Loucy (cell line): ENCODE data around the gene LPAR4.
A peak's percentile ranks its signal among the peaks of the same experiment; 100 is the strongest.

ENCODE experiments used
- H2AFZ ChIP-seq: fragments of 200-600 bp; sonication (generic); 2 replicates; pipeline ENCODE4 v1.6.0; 2016; ENCODE audit warnings: antibody characterized with exemption, mild to moderate bottlenecking, low read length, moderate library complexity
- H3F3A ChIP-seq: fragments of 200-600 bp; 2 replicates; pipeline ENCODE4 v1.6.0; 2016; ENCODE audit warnings: antibody characterized with exemption, low read depth, mild to moderate bottlenecking
- H3K27me3 ChIP-seq: fragments of 200-600 bp; sonication (generic); 2 replicates; pipeline ENCODE4 v1.6.1; 2014; ENCODE audit warnings: low read length, mild to moderate bottlenecking; ENCODE audit not compliant: insufficient read depth, poor library complexity, severe bottlenecking
- H3K36me3 ChIP-seq: fragments of 200-600 bp; sonication (generic); 2 replicates; pipeline ENCODE4 v1.6.1; 2016; ENCODE audit warnings: low read length; ENCODE audit not compliant: insufficient read depth
- H3K4me1 ChIP-seq: fragments of 200-600 bp; sonication (generic); 2 replicates; pipeline ENCODE4 v1.5.1; 2014; ENCODE audit warnings: low read length, mild to moderate bottlenecking; ENCODE audit not compliant: insufficient read depth, poor library complexity, severe bottlenecking
- H3K4me2 ChIP-seq: fragments of 200-600 bp; sonication (generic); 2 replicates; pipeline ENCODE4 v1.6.0; 2014; ENCODE audit warnings: antibody characterized with exemption, low read length, low read depth, mild to moderate bottlenecking; ENCODE audit not compliant: poor library complexity, severe bottlenecking
- H3K4me3 ChIP-seq: fragments of 200-600 bp; sonication (generic); 2 replicates; pipeline ENCODE4 v1.5.1; 2014; ENCODE audit warnings: low read length, mild to moderate bottlenecking, mixed read lengths; ENCODE audit not compliant: poor library complexity, severe bottlenecking
- H3K79me2 ChIP-seq: fragments of 200-600 bp; sonication (generic); 2 replicates; pipeline ENCODE4 v1.6.1; 2014; ENCODE audit warnings: low read length; ENCODE audit not compliant: insufficient read depth
- H3K9ac ChIP-seq: fragments of 200-600 bp; sonication (generic); 2 replicates; pipeline ENCODE4 v1.6.0; 2014; ENCODE audit warnings: mild to moderate bottlenecking, low read depth, low read length, moderate library complexity; ENCODE audit not compliant: poor library complexity, severe bottlenecking
- H3K9me2 ChIP-seq: fragments of 200-600 bp; sonication (generic); replicated peaks from 2 replicates; pipeline ENCODE4 v1.6.1; 2016; ENCODE audit warnings: low read depth, low read length, mixed read lengths
- H3K9me3 ChIP-seq: fragments of 200-600 bp; sonication (generic); 2 replicates; pipeline ENCODE4 v1.6.1; 2014; ENCODE audit warnings: mild to moderate bottlenecking, antibody characterized with exemption, low read length, low read depth; ENCODE audit not compliant: insufficient read depth
- H4K20me1 ChIP-seq: fragments of 200-600 bp; sonication (generic); 2 replicates; pipeline ENCODE4 v1.6.0; 2014; ENCODE audit warnings: antibody characterized with exemption, low read length, mild to moderate bottlenecking; ENCODE audit not compliant: insufficient read depth, poor library complexity, severe bottlenecking
- CTCF ChIP-seq: fragments of 200-600 bp; sonication (generic); conservative IDR thresholded peaks from 2 replicates; pipeline ENCODE4 v1.5.1; 2014; ENCODE audit warnings: mild to moderate bottlenecking, antibody characterized with exemption, low read length
- EZH2phosphoT487 ChIP-seq: fragments of 200-600 bp; IDR thresholded peaks from 2 replicates; pipeline ENCODE4 v1.6.1; 2018; ENCODE audit warnings: antibody characterized with exemption, mild to moderate bottlenecking, moderate library complexity, borderline replicate concordance

LPAR4 gene

GRCh38 chrX:78708816-78709215 is 38.7 kb upstream of the LPAR4 start:
- H3K36me3 ChIP-seq: no peaks in the 10 kb centered on the region
- H4K20me1 ChIP-seq: no peaks in the 10 kb centered on the region
- H3K4me1 ChIP-seq: peaks cover 13% of the 10 kb centered on the region
- no peak overlapping the region for H3K9ac ChIP-seq
- no peak overlapping the region for H2AFZ ChIP-seq
- no peaks in the 10 kb centered on the region for H3F3A ChIP-seq
- H3K9me3 ChIP-seq: no peaks in the 10 kb centered on the region
- TF ChIP-seq CTCF (no peak), EZH2phosphoT487 (no peak)
- H3K79me2 ChIP-seq: no peaks in the 10 kb centered on the region
- H3K9me2 ChIP-seq: no peaks in the 10 kb centered on the region
- H3K4me2 ChIP-seq: no peak overlapping the region
- H3K27me3 ChIP-seq: no peaks in the 10 kb centered on the region
- H3K4me3 ChIP-seq: no peak overlapping the region

- H3K9me2 ChIP-seq: no peaks in the 10 kb centered on the region
- H2AFZ ChIP-seq: no peak overlapping the region
- no peak overlapping the region for H3K4me3 ChIP-seq
- H3K9ac ChIP-seq: no peak overlapping the region
- no peaks in the 10 kb centered on the region for H3F3A ChIP-seq
- no peak for TF ChIP-seq EZH2phosphoT487
- H3K4me1 ChIP-seq: peaks cover 19% of the 10 kb centered on the region
- no peaks in the 10 kb centered on the region for H4K20me1 ChIP-seq
- no peaks in the 10 kb centered on the region for H3K9me3 ChIP-seq
- H3K4me2 ChIP-seq: no peak overlapping the region
- no peaks in the 10 kb centered on the region for H3K27me3 ChIP-seq
- no peaks in the 10 kb centered on the region for H3K79me2 ChIP-seq
- H3K36me3 ChIP-seq: no peaks in the 10 kb centered on the region
Observed at GRCh38 chrX:78710171-78710570, 37.3 kb upstream of the LPAR4 start.

- Histone ChIP-seq H3K9ac (no peak overlapping the region), H3K36me3 (no peaks in the 10 kb centered on the region), H3K4me2 (no peak overlapping the region), H3K4me1 (peaks cover 19% of the 10 kb centered on the region), H3K27me3 (no peaks in the 10 kb centered on the region), H2AFZ (peak overlapping the region; percentile 71; the same call in 1 of the 2 replicates), H3F3A (no peaks in the 10 kb centered on the region), H3K9me2 (no peaks in the 10 kb centered on the region), H4K20me1 (no peaks in the 10 kb centered on the region), H3K9me3 (no peaks in the 10 kb centered on the region; the same call in 1 of the 2 replicates), H3K79me2 (no peaks in the 10 kb centered on the region), H3K4me3 (no peak overlapping the region)
- TF ChIP-seq EZH2phosphoT487 (no peak), CTCF (no peak)
Observed at GRCh38 chrX:78712336-78712735, 35.2 kb upstream of the LPAR4 start.

GRCh38 chrX:78725287-78725686 is 22.2 kb upstream of the LPAR4 start:
- H4K20me1 ChIP-seq: no peaks in the 10 kb centered on the region
- H2AFZ ChIP-seq: no peak overlapping the region
- H3K4me3 ChIP-seq: no peak overlapping the region
- no peak for TF ChIP-seq CTCF
- TF ChIP-seq EZH2phosphoT487: no peak
- H3K27me3 ChIP-seq: no peaks in the 10 kb centered on the region
- H3K9me2 ChIP-seq: no peaks in the 10 kb centered on the region
- H3F3A ChIP-seq: no peaks in the 10 kb centered on the region
- no peaks in the 10 kb centered on the region for H3K79me2 ChIP-seq
- no peaks in the 10 kb centered on the region for H3K4me1 ChIP-seq
- H3K9ac ChIP-seq: no peak overlapping the region
- no peaks in the 10 kb centered on the region; the same call in 1 of the 2 replicates for H3K9me3 ChIP-seq
- no peaks in the 10 kb centered on the region for H3K36me3 ChIP-seq
- no peak overlapping the region for H3K4me2 ChIP-seq
